NCI-H1694 (cell line): ENCODE results near the gene PPFIA1.
A peak's percentile ranks its signal among the peaks of the same experiment; 100 is the strongest.

Experiments
- DNase-seq: peaks from one replicate; lab custom pipeline; 2025; lab: John Stamatoyannopoulos, UW

PPFIA1 gene

GRCh38 chr11:70270104-70270876, at the start of gene PPFIA1:
Gene PPFIA1 (plus strand): TSS chr11:70270690. CDS start chr11:70272173, 1,483 bp downstream.
- DNase-seq = peak; percentile 47

- DNase-seq = no peak
Measured at GRCh38 chr11:70220920-70221319, 49.6 kb upstream of the PPFIA1 start.

DNA sequence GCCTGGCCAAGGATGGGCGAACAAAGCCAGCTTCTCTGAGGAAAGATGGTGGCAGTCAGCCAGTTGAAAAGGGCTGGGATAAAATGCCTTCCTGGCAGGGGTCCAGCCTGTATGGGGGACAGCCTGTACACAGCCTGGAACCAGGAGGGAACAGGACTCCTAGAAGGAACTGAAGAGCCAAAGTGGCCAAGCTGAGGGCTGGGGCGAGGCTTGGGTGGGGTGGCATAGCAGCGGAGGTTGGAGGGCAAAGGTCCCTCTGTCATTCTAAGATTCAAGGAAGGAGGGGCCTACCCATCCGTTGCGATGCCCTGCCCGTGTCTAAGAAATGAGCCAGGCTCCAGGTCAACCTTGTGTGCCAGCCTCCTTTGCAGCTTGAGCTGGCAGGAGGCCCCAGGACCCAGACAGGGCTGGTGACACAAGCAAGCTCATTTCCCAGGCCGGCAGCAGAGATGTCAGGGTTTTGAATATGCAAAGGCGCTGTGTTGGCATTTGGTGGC, 44.8 kb upstream of the PPFIA1 start:
- no peak for DNase-seq

- DNase-seq = no peak
Measured at GRCh38 chr11:70226183-70226582, 44.3 kb upstream of the PPFIA1 start.

- no peak for DNase-seq
Measured at GRCh38 chr11:70226967-70227366, 43.5 kb upstream of the PPFIA1 start.

- DNase-seq = no peak
Measured at GRCh38 chr11:70229737-70230136, 40.8 kb upstream of the PPFIA1 start.

DNA sequence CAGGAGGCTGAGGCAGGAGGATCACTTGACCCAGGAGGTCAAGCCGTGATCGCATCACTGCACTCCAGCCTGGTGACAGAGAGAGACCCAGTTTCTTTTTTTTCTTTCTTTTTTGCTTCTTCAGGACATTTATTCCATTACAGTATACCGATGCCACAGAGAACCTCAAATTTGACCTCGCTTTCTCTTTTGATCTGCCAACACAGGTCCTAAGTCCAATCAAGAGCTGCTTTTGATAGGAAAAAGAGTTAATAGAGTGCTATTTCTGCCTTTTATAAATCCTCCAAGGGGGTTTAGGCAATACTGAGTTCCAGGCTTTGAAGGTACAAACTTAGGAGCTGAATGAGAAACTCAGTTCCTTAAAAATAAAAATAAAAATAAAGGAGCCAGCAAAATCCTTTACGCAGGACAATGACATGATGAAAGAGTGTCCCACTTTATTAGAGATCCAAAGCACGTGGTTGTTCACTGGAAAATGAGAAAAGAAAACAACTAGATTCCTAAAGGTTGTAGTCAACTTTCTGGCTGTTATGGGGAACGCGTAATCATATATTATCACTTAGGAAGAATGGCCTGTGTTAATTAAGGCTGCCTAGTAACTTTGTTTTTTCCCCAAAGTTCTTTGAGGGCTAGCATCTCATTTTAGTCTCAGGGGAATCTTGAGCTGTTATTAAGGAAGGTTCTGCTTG, 40.2 kb upstream of the PPFIA1 start:
- no peak for DNase-seq

GRCh38 chr11:70230840-70231710, 39.4 kb upstream of the PPFIA1 start:
- no peak for DNase-seq

GRCh38 chr11:70233034-70233433, 37.5 kb upstream of the PPFIA1 start:
- no peak for DNase-seq

GRCh38 chr11:70233511-70233934, 37.0 kb upstream of the PPFIA1 start:
- DNase-seq = no peak

- no peak for DNase-seq
Measured at GRCh38 chr11:70233962-70234361, 36.5 kb upstream of the PPFIA1 start.

DNA sequence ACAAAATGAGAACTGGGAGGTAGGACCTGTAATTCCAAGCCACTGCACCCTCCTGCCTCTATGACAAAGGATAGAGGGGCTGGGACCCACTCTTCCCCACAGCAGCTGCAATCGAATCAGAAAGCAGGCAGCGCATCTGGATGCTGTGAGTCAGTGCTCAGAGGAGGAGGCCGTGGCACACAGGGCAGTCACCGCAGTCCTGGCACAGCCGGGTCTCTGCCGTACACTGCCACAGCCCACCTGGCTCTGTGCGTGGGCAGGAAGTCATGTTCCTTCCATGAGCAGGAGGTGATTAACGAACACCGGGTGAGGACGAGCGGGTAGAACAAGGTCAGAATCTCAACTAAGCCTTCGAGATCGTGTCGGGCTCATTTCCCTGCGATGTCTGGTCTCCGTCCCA, 30.2 kb upstream of the PPFIA1 start:
- DNase-seq = no peak

DNA sequence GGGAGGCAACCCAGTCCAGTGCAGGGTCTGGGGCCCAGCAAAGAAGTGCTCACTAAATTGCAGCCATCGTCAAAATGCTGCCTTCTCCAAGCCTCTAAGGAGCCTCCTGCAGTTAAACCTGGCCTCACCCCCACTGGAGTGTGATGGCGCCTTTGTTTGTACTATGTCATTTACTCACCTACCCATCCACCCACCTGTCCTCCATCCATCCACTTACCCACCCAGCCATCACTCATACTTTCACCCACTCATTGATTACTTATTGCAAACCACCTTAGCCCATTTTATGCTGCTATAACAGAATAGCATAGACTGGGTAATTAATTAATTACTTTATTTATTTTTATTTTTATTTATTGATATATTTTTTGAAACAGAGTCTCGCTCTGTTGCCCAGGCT, 28.8 kb upstream of the PPFIA1 start:
- DNase-seq = no peak

DNA sequence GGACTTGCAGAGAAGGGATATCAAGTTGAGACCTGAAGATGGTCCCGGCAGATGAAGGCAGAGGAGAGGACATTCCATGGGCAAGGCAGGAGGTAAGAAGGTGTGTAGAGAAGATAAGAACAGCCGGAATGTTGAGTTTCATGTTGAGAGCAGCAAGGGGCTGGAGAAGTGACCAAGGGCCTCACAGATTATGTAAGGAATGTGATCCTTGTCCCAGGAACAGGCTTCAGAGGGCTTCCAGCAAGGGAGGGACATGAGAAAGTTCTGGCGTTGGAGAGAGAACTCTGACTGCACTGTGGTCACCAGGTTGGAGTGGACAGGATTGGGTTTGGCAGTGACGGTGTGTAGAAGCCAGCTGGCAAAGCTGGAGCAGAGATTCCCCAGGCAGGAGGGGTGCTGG, 27.6 kb upstream of the PPFIA1 start:
- DNase-seq = no peak

DNA sequence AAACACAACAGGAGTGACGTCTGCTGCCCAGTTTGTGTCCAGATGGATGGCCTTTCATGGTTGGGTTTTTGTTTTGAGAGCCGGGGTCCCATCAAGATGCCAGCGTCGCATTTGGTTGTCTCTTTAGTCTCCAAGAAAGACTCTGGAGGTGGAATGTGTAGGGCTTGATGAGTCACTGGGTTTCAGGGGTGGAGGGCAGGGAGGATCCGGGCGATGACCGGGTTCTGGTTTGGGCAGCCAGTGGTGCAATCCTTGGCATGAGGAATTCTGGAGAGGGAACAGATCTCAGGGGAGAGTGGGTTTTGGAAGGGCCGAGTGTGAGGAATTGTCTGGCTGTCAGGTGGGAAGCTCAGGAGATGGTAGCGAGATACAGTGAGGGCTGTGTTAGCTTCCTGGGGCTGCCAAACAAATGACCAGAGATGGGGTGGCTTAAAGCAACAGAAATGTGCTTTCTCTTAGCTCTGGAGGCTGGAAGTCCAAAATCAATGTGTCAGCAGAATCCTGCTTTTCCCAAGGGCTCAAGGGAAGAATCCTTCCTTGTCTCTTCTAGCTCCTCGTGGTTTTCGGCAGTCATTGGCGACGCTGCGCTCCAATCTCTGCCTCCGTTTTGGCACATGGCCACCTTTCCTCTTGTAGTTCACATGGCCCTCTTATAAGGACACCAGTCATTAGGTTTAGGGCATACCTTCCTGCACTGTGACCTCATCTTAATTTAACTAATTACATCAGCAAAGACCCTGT, 26.4 kb upstream of the PPFIA1 start:
- DNase-seq = no peak

DNA sequence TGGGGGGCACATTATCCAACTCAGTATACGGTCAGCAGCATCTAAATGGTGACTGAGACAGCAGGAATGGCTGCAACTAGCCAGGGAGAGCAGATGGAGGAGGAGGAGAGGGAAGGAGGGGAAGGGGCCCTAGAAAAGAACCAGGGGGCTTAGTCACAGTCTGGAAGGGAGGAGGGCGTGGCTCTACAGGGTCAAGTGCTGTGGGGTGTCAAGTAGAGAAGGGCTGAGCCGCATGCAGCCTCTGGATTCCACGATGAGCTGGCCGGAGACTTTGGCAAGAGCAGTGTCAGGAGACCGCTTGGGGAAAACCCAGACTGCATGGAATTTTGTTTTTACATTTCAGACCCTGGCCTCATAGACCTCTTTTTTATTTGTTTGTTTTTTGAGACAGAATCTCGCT, 25.8 kb upstream of the PPFIA1 start:
- no peak for DNase-seq

DNA sequence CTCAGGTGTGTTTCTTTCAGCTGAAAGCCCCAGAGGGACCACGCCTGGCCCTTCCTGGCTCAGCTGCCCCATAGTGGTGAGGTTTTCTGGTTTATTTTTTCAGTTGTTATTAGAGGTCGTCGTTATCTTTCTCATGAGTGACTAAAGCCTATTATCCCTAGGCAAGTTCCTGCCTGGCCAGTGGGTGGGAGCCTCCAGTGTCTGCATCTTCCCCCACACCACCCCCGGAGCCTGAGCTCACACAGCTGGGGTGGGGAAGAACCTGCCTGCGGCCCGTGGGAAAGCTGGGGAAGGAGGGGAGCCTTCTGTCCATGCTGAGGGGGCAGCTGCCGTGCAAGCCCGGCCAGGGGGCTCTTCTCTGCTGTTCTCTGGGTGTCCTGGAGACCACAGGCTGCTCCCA, 24.3 kb upstream of the PPFIA1 start:
- DNase-seq = no peak

DNA sequence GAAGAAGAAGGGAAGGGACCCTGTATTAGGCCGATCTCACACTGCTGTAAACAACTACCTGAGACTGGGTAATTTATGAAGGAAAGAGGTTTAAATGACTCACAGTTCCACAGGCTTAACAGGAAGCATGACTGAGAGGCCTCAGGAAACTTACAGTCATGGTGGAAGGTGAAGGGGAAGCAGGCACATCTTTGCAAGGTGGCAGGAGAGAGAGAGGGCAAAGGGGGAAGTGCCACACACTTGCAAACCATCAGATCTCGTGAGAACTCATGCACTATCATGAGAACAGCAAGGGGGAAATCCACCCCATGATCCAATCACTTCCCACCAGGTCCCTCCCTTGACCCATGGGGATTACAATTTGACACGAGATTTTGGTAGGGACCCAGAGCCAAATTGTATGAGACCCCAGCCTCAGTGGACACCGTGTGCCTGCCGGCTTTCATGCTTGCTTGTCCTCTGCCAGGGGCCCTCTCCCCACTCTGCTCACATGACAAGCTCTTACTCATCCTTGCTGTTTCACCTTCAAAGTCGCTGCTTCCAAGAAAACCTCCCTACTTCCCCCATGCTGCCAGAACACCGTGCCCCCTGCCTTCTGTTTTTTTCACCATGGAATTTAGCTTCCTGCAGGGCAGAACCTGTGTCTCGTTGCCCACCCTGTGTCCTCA, 23.3 kb upstream of the PPFIA1 start:
- DNase-seq = no peak

DNA sequence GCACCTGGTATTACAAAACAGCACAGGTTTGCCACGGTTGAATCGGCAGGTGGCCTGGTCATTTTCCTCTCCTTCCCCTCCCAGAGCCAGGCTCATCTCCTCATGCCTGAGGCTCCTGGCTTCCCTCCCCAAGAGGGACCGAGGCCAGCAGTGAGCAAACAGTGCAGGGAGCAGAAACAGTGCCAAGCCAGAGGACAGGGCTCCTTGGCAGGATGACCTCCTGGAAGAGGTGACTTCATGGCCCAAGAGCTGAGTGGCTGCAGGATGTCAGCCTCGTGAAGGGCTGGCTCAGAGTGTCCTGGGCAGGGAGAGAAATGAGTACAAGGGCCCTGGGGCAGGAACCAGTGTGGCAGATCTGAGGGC, 22.8 kb upstream of the PPFIA1 start:
- no peak for DNase-seq

DNA sequence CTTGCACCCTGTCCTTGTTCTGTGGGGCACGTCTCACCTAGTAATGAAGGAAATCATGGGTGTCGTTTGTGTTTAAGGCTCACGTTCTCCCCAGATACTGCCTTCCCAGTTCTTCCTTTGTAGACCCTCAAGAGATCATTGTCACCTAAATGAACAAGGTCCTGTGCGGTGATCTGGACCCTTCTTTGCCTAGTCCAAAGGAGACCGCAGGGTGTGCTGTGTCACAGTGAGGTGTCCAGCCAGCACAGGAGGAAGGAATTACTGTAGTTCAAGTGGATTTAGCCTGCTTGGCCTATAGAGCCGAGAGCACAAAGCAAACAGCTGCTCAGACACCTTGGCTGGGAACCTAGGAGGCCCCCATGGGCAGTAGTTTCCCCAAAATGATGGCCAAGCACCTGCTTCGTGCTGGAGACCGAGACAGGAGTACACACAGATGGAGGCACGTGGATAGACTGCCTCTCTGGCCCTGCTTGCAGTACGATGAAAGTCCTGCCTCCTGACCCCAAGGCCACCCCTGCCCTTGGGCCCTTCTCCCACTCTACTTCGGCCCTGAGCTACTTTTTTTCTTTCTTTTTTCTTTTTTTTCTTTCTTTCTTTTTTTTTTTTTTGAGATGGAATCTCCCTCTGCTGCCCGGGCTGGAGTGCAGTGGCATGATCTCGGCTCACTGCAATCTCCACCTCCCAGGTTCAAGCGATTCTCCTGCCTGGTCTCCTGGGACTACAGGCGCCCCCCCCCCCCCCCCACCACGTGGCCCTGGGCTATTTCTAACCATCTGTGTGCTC, 19.4 kb upstream of the PPFIA1 start:
- DNase-seq = no peak
